ENCODE data around the gene DDR2.

GRCh38 chr1:162626761-162627160 is 5.5 kb upstream of the DDR2 start:
- TF ChIP-seq CTCF (IDR thresholded peaks at IDR 0.05) (no peak), POLR2A (IDR thresholded peaks at IDR 0.05) (no peak)

Measured in lower leg skin (tissue), 3 donors.